Thyroid gland (tissue), 4 donors: Measurements from ENCODE around the gene TBRG4. TPM values are rescaled to one million over a fixed set of nuclear protein-coding genes. Genes with fewer than 3 reads are reported as not detected.

Experiments used
- DNase-seq, 2 donors: peaks; one replicate each; pipeline ENCODE4 v3.0.0-alpha.2; 2019
- H3K27ac ChIP-seq, 3 donors: fragments of 200-600 bp; sonication (generic); 1 replicate in 2 of 3; 2 replicates in 1 of 3; pipeline ENCODE4 v1.5.1; 2016 to 2019; ENCODE audit warnings: mild to moderate bottlenecking in 1 of 3, moderate library complexity in 1 of 3
- H3K27me3 ChIP-seq: fragments of 200-600 bp; sonication (generic); one replicate; pipeline ENCODE4 v1.5.1; 2019
- H3K36me3 ChIP-seq, 2 donors: fragments of 200-600 bp; sonication (generic); one replicate each; pipeline ENCODE4 v1.5.1; 2016 to 2019
- H3K4me1 ChIP-seq, 2 donors: fragments of 200-600 bp; sonication (generic); one replicate each; pipeline ENCODE4 v1.5.1; 2017 to 2019
- H3K4me3 ChIP-seq, 3 donors: fragments of 200-600 bp; sonication (generic); replicated peaks in 1 of 3; 1 replicate in 2 of 3; 2 replicates in 1 of 3; pipeline ENCODE4 v1.5.1; 2016; ENCODE audit warnings: mild to moderate bottlenecking in 1 of 3
- H3K9me3 ChIP-seq: fragments of 200-600 bp; sonication (generic); one replicate; pipeline ENCODE4 v1.5.1; 2017
- CTCF ChIP-seq, 6 experiments: fragments of 200-600 bp in 3 of 6; fragments of 450-650 bp in 3 of 6; sonication (generic) in 3 of 6; IDR thresholded peaks; one replicate each; pipeline ENCODE4 v1.5.1; 2016 to 2019; ENCODE audit warnings: antibody characterized with exemption in 6 of 6, mild to moderate bottlenecking in 2 of 6, inconsistent platforms in 1 of 6, moderate library complexity in 1 of 6
- POLR2A ChIP-seq, 2 donors: fragments of 450-650 bp; IDR thresholded peaks; one replicate each; pipeline ENCODE4 v1.6.1; 2017; ENCODE audit warnings: antibody characterized with exemption in 2 of 2, mild to moderate bottlenecking in 2 of 2, moderate library complexity in 1 of 2
- WGBS, 2 donors: methylation state at CpG; one replicate each; pipeline ENCODE4 v1.1.5; 2017; 5-methylcytosine and 5-hydroxymethylcytosine counted together
- intact Hi-C: fragments of 100-400 bp; cut with DNase I; formaldehyde crosslinking; loops from one replicate; pipeline ENCODE4 v1.15.1; 2023
- total RNA-seq, 4 donors: library from RNA; depleted of rRNA; stranded (reverse); fragments of >200 nt; gene quantifications; one replicate each; pipeline ENCODE4 v1.2.3, GENCODE V29; 2016

Gene TBRG4
- total RNA-seq, 4 donors from 2014 or later = 40.0 to 57.6 (median 49.3) TPM

GRCh38 chr7:45060295-45060694 is 51.2 kb downstream of the TBRG4 start:
- H3K36me3 ChIP-seq = peaks cover 0 to 3% of the 10 kb centered on the region in 2 donors
- DNase-seq = no peak
- no peak overlapping the region for H3K27ac ChIP-seq
- peaks cover 0 to 9% of the 10 kb centered on the region in 2 donors for H3K4me1 ChIP-seq
- H3K4me3 ChIP-seq = no peak overlapping the region
- H3K9me3 ChIP-seq = no peaks in the 10 kb centered on the region
- TF ChIP-seq POLR2A (IDR thresholded peaks at IDR 0.05) = no peak
- H3K27me3 ChIP-seq = no peaks in the 10 kb centered on the region
- intact Hi-C loops = no loop called here
- 96 to 98% methylated on average over 3 of the region's 3 CpGs for WGBS, 2 donors

- DNase-seq = no peak
- no peaks in the 10 kb centered on the region for H3K9me3 ChIP-seq
- no peak overlapping the region for H3K27ac ChIP-seq
- 93 to 97% methylated on average over 5 of the region's 5 CpGs for WGBS, 2 donors
- H3K4me3 ChIP-seq = no peak overlapping the region
- intact Hi-C loops = no loop called here
- no peaks in the 10 kb centered on the region for H3K27me3 ChIP-seq
- no peaks in the 10 kb centered on the region for H3K4me1 ChIP-seq
- no peak for TF ChIP-seq CTCF (IDR thresholded peaks at IDR 0.05)
- TF ChIP-seq POLR2A (IDR thresholded peaks at IDR 0.05) = no peak
- H3K36me3 ChIP-seq = no peaks in the 10 kb centered on the region
These were observed 53.6 kb downstream of the TBRG4 start for GRCh38 chr7:45057878-45058277.

GRCh38 chr7:45055594-45056219 is 55.8 kb downstream of the TBRG4 start:
- H3K9me3 ChIP-seq = no peaks in the 10 kb centered on the region
- H3K27ac ChIP-seq = no peak overlapping the region
- no peaks in the 10 kb centered on the region for H3K27me3 ChIP-seq
- no peak for DNase-seq
- intact Hi-C loops = no loop called here
- H3K36me3 ChIP-seq = no peaks in the 10 kb centered on the region
- no peak for TF ChIP-seq CTCF (IDR thresholded peaks at IDR 0.05)
- no peak for TF ChIP-seq POLR2A (IDR thresholded peaks at IDR 0.05)
- WGBS, 2 donors = 97 to 98% methylated on average over 5 of the region's 5 CpGs
- H3K4me3 ChIP-seq = no peak overlapping the region
- peaks cover 0 to 6% of the 10 kb centered on the region in 2 donors for H3K4me1 ChIP-seq

- WGBS, 2 donors = 93 to 95% methylated on average over 5 of the region's 5 CpGs
- no peak for TF ChIP-seq POLR2A (IDR thresholded peaks at IDR 0.05)
- no peak for TF ChIP-seq CTCF (IDR thresholded peaks at IDR 0.05)
- Histone ChIP-seq H3K36me3 (no peaks in the 10 kb centered on the region), H3K4me3 (no peak overlapping the region), H3K27me3 (no peaks in the 10 kb centered on the region), H3K4me1 (peaks cover 0 to 6% of the 10 kb centered on the region in 2 donors), H3K27ac (no peak overlapping the region), H3K9me3 (no peaks in the 10 kb centered on the region)
- no peak for DNase-seq
- intact Hi-C loops = no loop called here
These were observed 56.5 kb downstream of the TBRG4 start for GRCh38 chr7:45055016-45055415.

GRCh38 chr7:45054442-45054841 is 57.1 kb downstream of the TBRG4 start:
- H3K4me1 ChIP-seq = peaks cover 0 to 6% of the 10 kb centered on the region in 2 donors
- H3K4me3 ChIP-seq = no peak overlapping the region
- TF ChIP-seq POLR2A (IDR thresholded peaks at IDR 0.05) (no peak), CTCF (IDR thresholded peaks at IDR 0.05) (no peak)
- intact Hi-C loops = no loop called here
- no peaks in the 10 kb centered on the region for H3K9me3 ChIP-seq
- WGBS, 2 donors = 96 to 97% methylated on average over 3 of the region's 3 CpGs
- no peak overlapping the region for H3K27ac ChIP-seq
- DNase-seq = no peak
- H3K27me3 ChIP-seq = no peaks in the 10 kb centered on the region
- no peaks in the 10 kb centered on the region for H3K36me3 ChIP-seq
